Glomerular visceral epithelial cell (primary cell): ENCODE results near the gene SLC24A5.

Experiments used
- DNase-seq: peaks from one replicate; pipeline ENCODE4 v3.0.0-alpha.2; 2016; ENCODE audit errors: extremely low spot score

SLC24A5 gene

DNA sequence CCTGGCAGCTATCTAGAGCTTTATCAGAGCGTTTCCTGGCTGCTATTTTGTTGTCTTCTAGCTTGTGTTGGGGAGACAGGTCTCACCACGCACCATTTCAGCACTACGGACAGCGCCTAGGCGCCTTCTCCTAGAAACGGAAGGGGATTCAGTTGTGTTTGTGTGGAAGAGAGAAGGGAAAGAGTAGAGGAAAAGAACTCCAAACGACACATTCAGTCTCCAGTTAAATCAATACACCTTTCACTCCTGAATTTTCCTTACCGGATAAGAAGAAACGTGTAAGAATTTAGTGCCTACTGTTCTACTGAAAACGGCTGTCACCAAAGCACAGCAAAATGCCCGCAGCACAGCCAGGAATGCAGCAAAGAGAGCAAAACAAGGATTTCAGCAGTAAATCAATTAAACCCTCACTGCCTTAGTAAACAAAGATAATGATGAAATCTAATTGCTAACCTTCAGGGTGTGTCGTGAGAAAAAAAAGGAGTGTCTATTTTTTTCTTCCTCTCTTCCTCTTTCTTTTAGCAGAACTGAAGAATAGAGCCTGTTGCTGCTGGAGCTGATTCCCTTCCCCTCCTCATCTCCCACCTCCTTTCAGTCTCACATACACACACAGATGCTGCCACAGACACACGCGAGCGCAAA lies 70.3 kb downstream of the SLC24A5 start:
- peak; percentile 62 for DNase-seq

DNA sequence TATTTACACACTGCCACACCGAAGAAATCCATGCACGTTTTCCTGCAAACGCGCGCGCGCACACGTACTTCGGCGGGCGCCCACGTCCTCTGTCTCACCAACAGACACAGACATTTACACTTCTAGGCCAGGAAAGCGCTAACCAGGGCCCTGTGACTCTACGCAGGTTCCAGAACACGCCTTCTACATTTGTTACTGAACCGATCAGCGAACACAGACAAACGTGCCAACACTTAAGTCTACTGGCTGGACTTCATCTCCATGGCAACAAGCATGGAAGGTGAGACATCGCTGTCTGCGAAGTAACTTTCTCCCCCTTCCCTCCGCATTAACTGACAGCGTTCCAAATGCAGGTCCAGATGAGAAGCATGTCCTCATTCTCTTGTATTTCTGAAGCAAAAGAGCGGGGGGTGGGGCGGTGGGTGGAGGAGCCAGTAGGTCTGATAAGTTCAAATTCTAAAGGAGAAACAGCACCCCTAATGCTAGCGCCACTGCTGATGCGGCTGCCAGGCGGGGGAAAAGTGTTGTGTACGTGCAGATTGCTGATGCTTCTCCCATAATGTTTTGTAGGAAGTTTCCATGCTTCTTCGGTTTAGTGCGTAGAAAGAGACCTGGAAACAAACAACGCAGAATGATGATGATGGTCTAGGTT lies 70.9 kb downstream of the SLC24A5 start, which contains the start of gene CTXN2:
TSS of gene CTXN2 (plus strand) at position 92 of the 652 bp plus-strand sequence. CDS start 9,636 bp downstream, outside the sequence.
- DNase-seq, result no peak
